ENCODE results near the gene CEP57L1. TPM values are rescaled to one million over a fixed set of nuclear protein-coding genes. Genes with fewer than 3 reads are reported as not detected.

Gene CEP57L1
- total RNA-seq, 4 donors from 2014 or later = 17.3 to 28.3 (median 27.3) TPM

DNA sequence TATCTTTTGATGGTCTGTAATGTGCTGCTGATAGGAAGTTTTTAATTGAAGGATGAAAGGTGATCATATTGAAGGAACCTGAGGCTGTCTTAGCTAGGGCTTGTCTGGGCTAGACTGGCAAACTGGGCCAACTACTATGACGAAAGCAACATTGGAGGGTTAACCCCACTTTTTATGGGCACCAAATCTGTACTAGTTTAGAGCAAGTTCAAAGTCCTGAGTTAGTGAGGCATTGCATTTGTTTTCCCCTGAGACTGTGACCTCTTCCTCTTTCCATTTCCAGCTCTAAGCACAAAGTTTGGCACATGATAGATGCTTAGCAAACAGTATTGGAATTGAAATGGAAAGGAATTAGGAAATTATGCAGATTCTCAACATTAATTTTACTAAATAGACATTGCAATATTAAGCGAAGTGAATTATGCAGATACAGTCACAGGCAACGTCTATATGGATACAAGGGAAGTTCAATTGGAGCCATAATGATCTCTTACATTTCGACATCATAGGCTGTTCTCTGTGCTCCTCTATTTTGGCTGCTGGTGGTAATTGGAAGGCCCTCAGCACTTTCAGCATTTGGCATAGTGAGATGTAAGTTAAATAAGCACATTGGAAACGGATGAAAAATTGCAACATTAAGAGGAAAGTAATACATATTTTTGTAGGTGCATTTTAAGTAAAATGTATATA is 22.2 kb downstream of the CEP57L1 start:
- 80 to 82% methylated on average over 5 of the region's 5 CpGs for WGBS, 2 donors
- TF ChIP-seq POLR2A (IDR thresholded peaks at IDR 0.05) (no peak), EP300 (IDR thresholded peaks at IDR 0.05) (peak in 1 of 2 donors; percentile 15)
- TF ChIP-seq, protein P1, sequence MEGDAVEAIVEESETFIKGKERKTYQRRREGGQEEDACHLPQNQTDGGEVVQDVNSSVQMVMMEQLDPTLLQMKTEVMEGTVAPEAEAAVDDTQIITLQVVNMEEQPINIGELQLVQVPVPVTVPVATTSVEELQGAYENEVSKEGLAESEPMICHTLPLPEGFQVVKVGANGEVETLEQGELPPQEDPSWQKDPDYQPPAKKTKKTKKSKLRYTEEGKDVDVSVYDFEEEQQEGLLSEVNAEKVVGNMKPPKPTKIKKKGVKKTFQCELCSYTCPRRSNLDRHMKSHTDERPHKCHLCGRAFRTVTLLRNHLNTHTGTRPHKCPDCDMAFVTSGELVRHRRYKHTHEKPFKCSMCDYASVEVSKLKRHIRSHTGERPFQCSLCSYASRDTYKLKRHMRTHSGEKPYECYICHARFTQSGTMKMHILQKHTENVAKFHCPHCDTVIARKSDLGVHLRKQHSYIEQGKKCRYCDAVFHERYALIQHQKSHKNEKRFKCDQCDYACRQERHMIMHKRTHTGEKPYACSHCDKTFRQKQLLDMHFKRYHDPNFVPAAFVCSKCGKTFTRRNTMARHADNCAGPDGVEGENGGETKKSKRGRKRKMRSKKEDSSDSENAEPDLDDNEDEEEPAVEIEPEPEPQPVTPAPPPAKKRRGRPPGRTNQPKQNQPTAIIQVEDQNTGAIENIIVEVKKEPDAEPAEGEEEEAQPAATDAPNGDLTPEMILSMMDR (IDR thresholded peaks at IDR 0.05) = no peak
- Histone ChIP-seq H3K4me3 (no peak overlapping the region), H3K27ac (no peak overlapping the region), H3K27me3 (no peaks in the 10 kb centered on the region), H3K9me3 (no peaks in the 10 kb centered on the region), H3K4me1 (peaks cover 0 to 48% (median 9%) of the 10 kb centered on the region in 4 donors), H3K36me3 (no peaks in the 10 kb centered on the region)
- DNase-seq (ENCODE audit: low spot score in 2 of 2) = no peak

DNA sequence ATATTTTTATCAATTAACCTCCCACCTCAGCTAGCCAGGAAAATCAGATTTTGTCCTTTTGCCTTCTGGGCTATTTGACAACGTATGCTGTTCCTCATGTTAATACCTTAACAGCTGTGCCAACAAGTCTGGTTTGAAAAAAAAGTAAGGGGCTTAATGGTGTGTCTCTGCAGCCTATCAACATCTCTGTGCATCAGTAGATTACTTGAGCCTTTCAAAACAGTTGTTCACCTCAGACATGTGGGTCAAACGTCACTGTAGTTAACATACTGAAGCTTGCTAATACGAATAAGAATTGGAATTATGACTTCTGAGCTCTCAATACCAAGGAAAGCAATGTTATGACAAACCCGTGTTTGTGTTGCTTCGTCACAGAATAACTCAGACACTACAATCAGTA is 23.0 kb downstream of the CEP57L1 start:
- Histone ChIP-seq H3K27me3 (no peaks in the 10 kb centered on the region), H3K4me1 (peaks cover 0 to 48% (median 9%) of the 10 kb centered on the region in 4 donors), H3K4me3 (no peak overlapping the region), H3K9me3 (no peaks in the 10 kb centered on the region), H3K27ac (no peak overlapping the region), H3K36me3 (no peaks in the 10 kb centered on the region)
- whole genome bisulfite sequencing, 2 donors = 58 to 68% methylated on average over 5 of the region's 5 CpGs
- DNase-seq (ENCODE audit: low spot score in 2 of 2) = no peak
- TF ChIP-seq EP300 (IDR thresholded peaks at IDR 0.05) = no peak
- TF ChIP-seq, protein P1 (IDR thresholded peaks at IDR 0.05) = no peak
- TF ChIP-seq POLR2A (IDR thresholded peaks at IDR 0.05) = no peak

DNA sequence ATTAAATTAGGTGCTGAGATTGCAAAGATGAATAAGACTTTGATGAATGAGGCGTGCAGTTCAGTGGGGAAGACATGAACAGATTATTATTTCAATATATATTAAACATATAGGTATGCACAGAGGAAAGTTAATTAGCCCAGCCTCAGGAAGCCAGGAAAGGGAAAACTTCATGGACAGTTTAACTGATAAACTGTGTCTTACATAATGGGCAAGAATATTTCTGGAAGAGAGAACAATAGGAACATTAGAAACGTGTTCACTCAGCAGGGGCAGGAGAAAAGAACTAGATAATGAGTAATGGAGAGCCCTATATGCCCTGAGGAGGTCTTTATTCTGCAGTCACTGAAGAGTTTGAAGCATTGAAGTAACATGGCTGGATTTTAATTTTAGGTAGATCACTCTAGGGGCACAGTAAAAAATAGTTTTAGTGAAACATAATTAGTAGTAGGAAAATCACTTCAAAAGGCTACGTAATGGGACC is 23.6 kb downstream of the CEP57L1 start:
- Histone ChIP-seq H3K27ac (no peak overlapping the region), H3K4me1 (peaks cover 0 to 48% (median 9%) of the 10 kb centered on the region in 4 donors), H3K9me3 (no peaks in the 10 kb centered on the region), H3K27me3 (no peaks in the 10 kb centered on the region), H3K36me3 (no peaks in the 10 kb centered on the region), H3K4me3 (no peak overlapping the region)
- WGBS, 2 donors = 74 to 80% methylated on average over 3 of the region's 3 CpGs
- DNase-seq (ENCODE audit: low spot score in 2 of 2) = no peak
- TF ChIP-seq POLR2A (IDR thresholded peaks at IDR 0.05) (no peak), EP300 (IDR thresholded peaks at IDR 0.05) (no peak)
- TF ChIP-seq, protein P1 (IDR thresholded peaks at IDR 0.05) = no peak

DNA sequence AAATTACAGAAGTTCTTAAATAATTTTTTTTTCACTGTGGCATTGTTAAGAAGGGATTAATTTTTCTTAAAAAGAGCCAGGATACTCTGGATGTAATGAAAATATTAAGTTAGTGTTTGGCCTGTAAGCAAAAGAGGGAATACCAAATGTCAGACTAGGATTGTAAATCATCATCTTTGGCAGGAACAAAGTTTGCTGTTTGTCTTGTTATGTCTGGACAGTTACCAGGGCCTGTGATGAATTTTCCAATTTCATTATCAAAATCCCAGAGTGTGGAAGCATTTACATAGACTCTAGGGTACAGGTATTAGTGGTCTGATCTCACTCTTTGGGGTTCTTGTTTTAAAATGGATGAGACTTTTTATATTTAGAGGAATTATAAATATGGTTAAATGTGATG is 26.1 kb downstream of the CEP57L1 start:
- no peak for DNase-seq (ENCODE audit: low spot score in 2 of 2)
- H3K9me3 ChIP-seq = no peaks in the 10 kb centered on the region
- H3K27ac ChIP-seq = peak overlapping the region in 2 of 4 donors; percentile 21 to 52
- no peaks in the 10 kb centered on the region for H3K36me3 ChIP-seq
- H3K4me1 ChIP-seq = peaks cover 0 to 48% (median 9%) of the 10 kb centered on the region in 4 donors
- no peaks in the 10 kb centered on the region for H3K27me3 ChIP-seq
- no peak overlapping the region for H3K4me3 ChIP-seq
- TF ChIP-seq EP300 (IDR thresholded peaks at IDR 0.05) (no peak), POLR2A (IDR thresholded peaks at IDR 0.05) (no peak)
- TF ChIP-seq, protein P1 (IDR thresholded peaks at IDR 0.05) = no peak

DNA sequence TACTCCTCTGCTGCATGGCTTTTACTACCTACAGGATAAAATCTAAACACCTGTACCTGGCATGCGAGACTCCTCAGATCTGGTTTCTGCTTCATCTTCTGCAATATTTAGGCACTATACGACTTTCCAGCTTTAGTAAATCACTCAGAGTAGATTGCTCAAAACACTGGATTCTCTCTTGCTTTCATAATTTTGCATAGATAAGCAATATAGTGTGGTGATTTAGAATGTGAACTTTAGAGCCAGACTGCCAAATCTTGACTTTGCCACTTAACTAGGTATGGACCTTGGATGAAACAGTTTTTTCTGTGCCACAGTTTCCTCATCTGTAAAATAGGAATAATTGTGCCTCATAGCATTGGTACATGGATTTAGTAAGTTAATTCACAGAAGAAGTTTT is 28.9 kb downstream of the CEP57L1 start:
- H3K36me3 ChIP-seq = no peaks in the 10 kb centered on the region
- peaks cover 0 to 31% (median 8%) of the 10 kb centered on the region in 4 donors for H3K4me1 ChIP-seq
- WGBS, 2 donors = 92 to 96% methylated on average over 2 of the region's 2 CpGs
- H3K27ac ChIP-seq = no peak overlapping the region
- no peaks in the 10 kb centered on the region for H3K27me3 ChIP-seq
- no peak overlapping the region for H3K4me3 ChIP-seq
- H3K9me3 ChIP-seq = no peaks in the 10 kb centered on the region
- TF ChIP-seq, protein P1 (IDR thresholded peaks at IDR 0.05) = no peak
- TF ChIP-seq EP300 (IDR thresholded peaks at IDR 0.05) (no peak), POLR2A (IDR thresholded peaks at IDR 0.05) (no peak)
- no peak for DNase-seq (ENCODE audit: low spot score in 2 of 2)
